ENCODE results near the gene ABI3BP. TPM values are rescaled to one million over a fixed set of nuclear protein-coding genes. Genes with fewer than 3 reads are reported as not detected.
"Not testable (repeated sequence)": the region's sequence is repeated elsewhere in the genome, so short reads cannot be mapped to it uniquely, and the experiment has no call there.

The ABI3BP gene
- total and polyA plus RNA-seq, 4 donors, result 1.9 to 4.2 (median 2.4) TPM

GRCh38 chr3:100947119-100947518 lies 46.1 kb downstream of the ABI3BP start (continued):
- TF ChIP-seq, protein P1, sequence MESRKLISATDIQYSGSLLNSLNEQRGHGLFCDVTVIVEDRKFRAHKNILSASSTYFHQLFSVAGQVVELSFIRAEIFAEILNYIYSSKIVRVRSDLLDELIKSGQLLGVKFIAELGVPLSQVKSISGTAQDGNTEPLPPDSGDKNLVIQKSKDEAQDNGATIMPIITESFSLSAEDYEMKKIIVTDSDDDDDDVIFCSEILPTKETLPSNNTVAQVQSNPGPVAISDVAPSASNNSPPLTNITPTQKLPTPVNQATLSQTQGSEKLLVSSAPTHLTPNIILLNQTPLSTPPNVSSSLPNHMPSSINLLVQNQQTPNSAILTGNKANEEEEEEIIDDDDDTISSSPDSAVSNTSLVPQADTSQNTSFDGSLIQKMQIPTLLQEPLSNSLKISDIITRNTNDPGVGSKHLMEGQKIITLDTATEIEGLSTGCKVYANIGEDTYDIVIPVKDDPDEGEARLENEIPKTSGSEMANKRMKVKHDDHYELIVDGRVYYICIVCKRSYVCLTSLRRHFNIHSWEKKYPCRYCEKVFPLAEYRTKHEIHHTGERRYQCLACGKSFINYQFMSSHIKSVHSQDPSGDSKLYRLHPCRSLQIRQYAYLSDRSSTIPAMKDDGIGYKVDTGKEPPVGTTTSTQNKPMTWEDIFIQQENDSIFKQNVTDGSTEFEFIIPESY (IDR thresholded peaks at IDR 0.05), result no peak
- no peak for TF ChIP-seq MAX (IDR thresholded peaks at IDR 0.05)
- no peak for TF ChIP-seq RAD21 (IDR thresholded peaks at IDR 0.05)
- no peak for TF ChIP-seq YY1 (IDR thresholded peaks at IDR 0.05)
- TF ChIP-seq FOXA1 (IDR thresholded peaks at IDR 0.05), result no peak
- no peak for TF ChIP-seq EGR1 (IDR thresholded peaks at IDR 0.05; ENCODE audit: low read depth in 2 of 2)

DNA sequence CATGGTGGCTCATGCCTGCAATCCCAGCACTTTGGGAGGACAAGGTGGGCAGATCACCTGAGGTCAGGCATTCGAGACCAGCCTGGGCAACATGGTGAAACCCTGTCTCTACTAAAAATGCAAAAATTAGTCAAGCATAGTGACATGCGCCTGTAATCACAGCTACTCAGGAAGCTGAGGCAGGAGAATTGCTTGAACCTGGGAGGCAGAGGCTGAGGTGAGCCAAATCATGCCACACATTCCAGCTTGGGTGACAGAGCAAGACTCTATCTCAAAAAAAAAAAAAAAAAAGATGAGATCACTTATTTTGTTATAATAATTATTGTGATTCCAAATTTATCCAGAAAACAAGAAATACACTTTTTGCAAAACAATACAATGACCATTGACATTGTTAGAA lies 47.1 kb downstream of the ABI3BP start:
- not testable (repeated sequence) for H3K36me3 ChIP-seq (ENCODE audit: control insufficient read depth in 4 of 4, insufficient read depth in 3 of 4, low read depth in 1 of 4, low read length in 3 of 4); H3K4me1 ChIP-seq (ENCODE audit: control insufficient read depth in 4 of 4, insufficient read depth in 4 of 4, low read length in 3 of 4); H3K9ac ChIP-seq (ENCODE audit: low read depth in 1 of 2, low read length in 2 of 2); H3K4me3 ChIP-seq (ENCODE audit: low read depth in 1 of 3, low read length in 3 of 3); H3K27ac ChIP-seq (ENCODE audit: low read depth in 1 of 2, low read length in 2 of 2); H3K27me3 ChIP-seq (ENCODE audit: control insufficient read depth in 4 of 4, insufficient read depth in 4 of 4, low read length in 3 of 4); DNase-seq (ENCODE audit: low spot score); H3K9me3 ChIP-seq (ENCODE audit: control insufficient read depth in 4 of 4, low read length in 3 of 4)
- 92% methylated on average over 2 of the region's 2 CpGs for WGBS

DNA sequence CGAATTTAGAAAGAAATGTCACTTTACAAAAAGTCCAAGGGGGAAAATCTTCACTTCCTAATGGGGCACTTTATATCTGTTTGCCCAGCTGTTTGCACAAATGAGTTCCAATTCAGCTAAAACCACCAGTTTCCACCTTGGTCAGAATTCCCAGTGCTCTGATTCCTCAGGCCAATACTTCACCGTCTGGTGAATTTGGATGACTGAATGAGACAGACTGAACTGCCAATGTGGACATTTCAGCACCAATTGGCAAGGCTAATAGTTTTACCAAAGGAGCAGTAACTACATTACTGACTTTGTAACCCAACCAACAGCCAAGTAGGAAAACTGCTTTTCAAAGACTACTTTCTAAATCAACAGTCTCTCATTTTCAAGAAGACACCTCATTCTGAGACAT lies 51.8 kb downstream of the ABI3BP start:
- TF ChIP-seq MAX (IDR thresholded peaks at IDR 0.05) (no peak), JUND (IDR thresholded peaks at IDR 0.05) (no peak), SP1 (IDR thresholded peaks at IDR 0.05) (no peak)
- TF ChIP-seq, protein P1 (IDR thresholded peaks at IDR 0.05), result no peak
- 90% methylated on average over 2 of the region's 2 CpGs for WGBS
- H3K4me3 ChIP-seq (ENCODE audit: low read depth in 1 of 3, low read length in 3 of 3), result no peak overlapping the region
- DNase-seq (ENCODE audit: low spot score), result no peak
- no peaks in the 10 kb centered on the region for H3K36me3 ChIP-seq (ENCODE audit: control insufficient read depth in 4 of 4, insufficient read depth in 3 of 4, low read depth in 1 of 4, low read length in 3 of 4)
- H3K27ac ChIP-seq (ENCODE audit: low read depth in 1 of 2, low read length in 2 of 2), result no peak overlapping the region
- no peaks in the 10 kb centered on the region for H3K27me3 ChIP-seq (ENCODE audit: control insufficient read depth in 4 of 4, insufficient read depth in 4 of 4, low read length in 3 of 4)
- no peak overlapping the region for H3K9ac ChIP-seq (ENCODE audit: low read depth in 1 of 2, low read length in 2 of 2)
- H3K4me1 ChIP-seq (ENCODE audit: control insufficient read depth in 4 of 4, insufficient read depth in 4 of 4, low read length in 3 of 4), result no peaks in the 10 kb centered on the region
- no peaks in the 10 kb centered on the region for H3K9me3 ChIP-seq (ENCODE audit: control insufficient read depth in 4 of 4, low read length in 3 of 4)

DNA sequence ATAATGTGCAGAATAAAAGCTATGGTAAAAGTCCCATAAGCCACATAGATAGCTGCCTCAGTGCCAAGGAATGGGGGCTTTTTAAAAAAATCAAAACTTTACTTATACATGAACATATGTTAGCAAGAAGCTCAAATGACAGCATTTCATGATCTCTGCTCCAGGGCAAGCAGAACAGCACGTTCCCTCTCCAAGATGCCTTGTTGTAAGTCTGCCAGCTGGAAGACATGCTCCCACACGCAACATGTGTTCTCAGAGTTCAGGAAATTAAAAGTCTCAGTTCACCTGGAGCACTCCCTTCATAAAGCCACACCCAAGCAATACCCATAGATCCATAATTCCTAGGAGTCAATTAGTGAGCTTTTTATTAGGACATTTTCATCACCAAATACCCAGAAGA lies 52.2 kb downstream of the ABI3BP start:
- no peak for DNase-seq (ENCODE audit: low spot score)
- no peaks in the 10 kb centered on the region for H3K9me3 ChIP-seq (ENCODE audit: control insufficient read depth in 4 of 4, low read length in 3 of 4)
- H3K9ac ChIP-seq (ENCODE audit: low read depth in 1 of 2, low read length in 2 of 2), result no peak overlapping the region
- no peak overlapping the region for H3K4me3 ChIP-seq (ENCODE audit: low read depth in 1 of 3, low read length in 3 of 3)
- no peaks in the 10 kb centered on the region for H3K4me1 ChIP-seq (ENCODE audit: control insufficient read depth in 4 of 4, insufficient read depth in 4 of 4, low read length in 3 of 4)
- 78% methylated on average over 2 of the region's 2 CpGs for WGBS
- H3K36me3 ChIP-seq (ENCODE audit: control insufficient read depth in 4 of 4, insufficient read depth in 3 of 4, low read depth in 1 of 4, low read length in 3 of 4), result no peaks in the 10 kb centered on the region
- TF ChIP-seq JUND (IDR thresholded peaks at IDR 0.05), result no peak
- TF ChIP-seq CTCF (IDR thresholded peaks at IDR 0.05; ENCODE audit: low read depth, low read length, missing input control), result no peak
- TF ChIP-seq HNF4A (conservative IDR thresholded peaks at IDR 0.05), result no peak
- no peak for TF ChIP-seq RXRA (IDR thresholded peaks at IDR 0.05)
- H3K27ac ChIP-seq (ENCODE audit: low read depth in 1 of 2, low read length in 2 of 2), result no peak overlapping the region
- no peaks in the 10 kb centered on the region for H3K27me3 ChIP-seq (ENCODE audit: control insufficient read depth in 4 of 4, insufficient read depth in 4 of 4, low read length in 3 of 4)
